Hepatocyte (in vitro differentiated cells): ENCODE results near the gene SUPT20HL1.
"Not testable (repeated sequence)": the region's sequence is repeated elsewhere in the genome, so short reads cannot be mapped to it uniquely, and the experiment has no call there.

ENCODE experiments used
- CTCF ChIP-seq: fragments of 200-600 bp; sonication (generic); IDR thresholded peaks from 2 replicates; pipeline ENCODE4 v1.5.1; 2016; ENCODE audit warnings: antibody characterized with exemption, mild to moderate bottlenecking; ENCODE audit not compliant: poor library complexity
- EZH2 ChIP-seq: fragments of 200-600 bp; sonication (generic); IDR thresholded peaks from 2 replicates; pipeline ENCODE4 v1.6.1; 2016; ENCODE audit warnings: antibody characterized with exemption, mild to moderate bottlenecking, borderline replicate concordance
- EZH2phosphoT487 ChIP-seq: fragments of 200-600 bp; sonication (generic); IDR thresholded peaks from one replicate; pipeline ENCODE4 v1.6.1; 2018; ENCODE audit warnings: antibody characterized with exemption, mild to moderate bottlenecking, low read depth, moderate library complexity; ENCODE audit not compliant: unreplicated experiment, severe bottlenecking

GRCh38 chrX:24312249-24312607 is 48.2 kb upstream of the SUPT20HL1 start:
- not testable (repeated sequence) for TF ChIP-seq CTCF, EZH2, EZH2phosphoT487
